NCI-H2029 (cell line): ENCODE measurements around the gene CFAP61.
A peak's percentile ranks its signal among the peaks of the same experiment; 100 is the strongest.

ENCODE experiments used
- DNase-seq: peaks from one replicate; lab custom pipeline; 2025; lab: John Stamatoyannopoulos, UW

The CFAP61 gene

GRCh38 chr20:20181322-20181721 lies 129.0 kb downstream of the CFAP61 start:
- DNase-seq: no peak

- DNase-seq: no peak
Measured at GRCh38 chr20:20184149-20184548, 131.8 kb downstream of the CFAP61 start.

GRCh38 chr20:20184706-20185105 lies 132.4 kb downstream of the CFAP61 start:
- no peak for DNase-seq

GRCh38 chr20:20188647-20189046 lies 136.3 kb downstream of the CFAP61 start:
- no peak for DNase-seq

GRCh38 chr20:20192366-20192765 lies 140.0 kb downstream of the CFAP61 start:
- DNase-seq: no peak

GRCh38 chr20:20195021-20195705 lies 142.8 kb downstream of the CFAP61 start:
- no peak for DNase-seq

GRCh38 chr20:20196610-20197009 lies 144.3 kb downstream of the CFAP61 start:
- no peak for DNase-seq

- DNase-seq: no peak
Measured at GRCh38 chr20:20198011-20198410, 145.7 kb downstream of the CFAP61 start.

- no peak for DNase-seq
Measured at GRCh38 chr20:20199361-20200160, 147.2 kb downstream of the CFAP61 start.

- DNase-seq: no peak
Measured at GRCh38 chr20:20201124-20201523, 148.8 kb downstream of the CFAP61 start.

- no peak for DNase-seq
Measured at GRCh38 chr20:20201639-20202038, 149.3 kb downstream of the CFAP61 start.

- no peak for DNase-seq
Measured at GRCh38 chr20:20202768-20203167, 150.4 kb downstream of the CFAP61 start.

GRCh38 chr20:20203784-20204183 lies 151.5 kb downstream of the CFAP61 start:
- no peak for DNase-seq

- peak; percentile 81 for DNase-seq
Measured at GRCh38 chr20:20204256-20204655, 151.9 kb downstream of the CFAP61 start.

- peak; percentile 52 for DNase-seq
Measured at GRCh38 chr20:20205141-20205861, 153.0 kb downstream of the CFAP61 start.

- no peak for DNase-seq
Measured at GRCh38 chr20:20205862-20206236, 153.5 kb downstream of the CFAP61 start.

GRCh38 chr20:20206788-20207187 lies 154.5 kb downstream of the CFAP61 start:
- no peak for DNase-seq

GRCh38 chr20:20207291-20207690 lies 155.0 kb downstream of the CFAP61 start:
- peak; percentile 26 for DNase-seq

- no peak for DNase-seq
Measured at GRCh38 chr20:20207872-20208271, 155.5 kb downstream of the CFAP61 start.

- no peak for DNase-seq
Measured at GRCh38 chr20:20209684-20210083, 157.4 kb downstream of the CFAP61 start.

- no peak for DNase-seq
Measured at GRCh38 chr20:20210327-20210726, 158.0 kb downstream of the CFAP61 start.

GRCh38 chr20:20210943-20211273 lies 158.6 kb downstream of the CFAP61 start:
- DNase-seq: no peak
